ENCODE data around the gene PTPRM. TPM values are rescaled to one million over a fixed set of nuclear protein-coding genes. Genes with fewer than 3 reads are reported as not detected.

The PTPRM gene
- total RNA-seq, 1 experiment from 2014 or later = 6.2 TPM

DNA sequence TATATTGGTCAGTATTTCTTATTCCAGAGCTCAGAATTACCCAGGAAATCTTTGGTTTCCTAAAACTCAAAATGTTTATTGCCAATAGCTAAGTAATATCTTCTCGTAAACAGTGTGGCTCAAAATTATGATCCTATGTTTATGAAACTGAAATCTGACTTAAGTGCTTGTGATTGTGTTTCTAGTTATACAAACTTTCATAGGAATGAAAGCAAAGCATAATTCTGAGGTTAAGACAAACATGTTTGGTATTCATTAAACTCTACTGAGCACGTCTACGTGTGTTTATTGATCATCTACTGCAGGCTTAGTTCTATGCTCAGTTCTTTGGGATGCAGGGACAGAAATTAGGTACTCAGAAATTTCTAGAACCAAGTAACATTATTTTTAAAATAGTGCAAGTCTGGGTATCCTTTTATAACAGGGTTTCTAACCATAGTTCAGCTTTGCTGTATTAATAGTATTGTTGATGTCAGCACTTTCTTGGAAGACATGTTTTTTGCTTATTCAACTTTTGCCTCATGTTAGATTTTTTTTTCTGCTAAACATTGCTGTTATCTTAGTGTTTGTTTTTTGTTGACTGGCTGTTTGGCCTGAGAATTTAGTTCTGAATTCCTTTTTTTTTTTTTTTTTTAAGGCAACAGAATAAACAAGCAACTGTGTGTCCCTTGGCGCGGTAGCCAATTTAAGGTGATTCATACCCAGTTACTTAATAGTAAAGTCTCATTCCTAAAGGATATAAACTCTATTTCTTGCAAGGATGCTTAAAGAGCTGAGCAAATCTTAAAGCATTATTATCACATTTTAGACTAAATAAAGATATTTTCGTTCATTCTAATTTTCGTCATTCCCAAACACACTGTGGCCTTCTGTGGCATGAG, 31.3 kb downstream of the PTPRM start:
- Histone ChIP-seq H3K18ac (ENCODE audit: insufficient read length, low read depth, low read length) (no peak overlapping the region), H3K9ac (ENCODE audit: extremely low read depth, insufficient read length, low read length) (no peak overlapping the region), H2BK15ac (ENCODE audit: low read depth, low read length) (no peak overlapping the region), H3K27ac (ENCODE audit: insufficient read length, low read depth, low read length) (no peak overlapping the region), H2BK120ac (ENCODE audit: low read depth, low read length, poor library complexity, severe bottlenecking) (no peak overlapping the region), H2BK12ac (ENCODE audit: insufficient read length, low read depth, low read length) (no peak overlapping the region), H3K9me3 (ENCODE audit: control insufficient read depth, low read depth, low read length) (no peaks in the 10 kb centered on the region), H4K20me1 (ENCODE audit: control insufficient read depth, insufficient read depth, insufficient read length) (no peaks in the 10 kb centered on the region), H4K8ac (replicated peaks; ENCODE audit: insufficient read length, low read depth, low read length) (no peak overlapping the region), H3K79me1 (ENCODE audit: insufficient read depth, low read depth, low read length, poor library complexity, severe bottlenecking) (no peaks in the 10 kb centered on the region), H4K5ac (ENCODE audit: insufficient read length, low read depth, low read length) (no peak overlapping the region), H3K79me2 (ENCODE audit: insufficient read depth, low read length) (no peaks in the 10 kb centered on the region), H3K4ac (ENCODE audit: low read depth, low read length) (no peak overlapping the region), H3K23ac (ENCODE audit: insufficient read length, low read depth, low read length) (no peak overlapping the region), H4K91ac (ENCODE audit: insufficient read length, low read depth, low read length) (no peak overlapping the region), H3K4me1 (ENCODE audit: insufficient read depth, low read length) (no peaks in the 10 kb centered on the region; the same call in 1 of the 2 replicates), H2BK5ac (ENCODE audit: insufficient read length, low read length) (no peak overlapping the region), H3K23me2 (ENCODE audit: insufficient read length, low read depth, low read length, poor library complexity, severe bottlenecking) (no peaks in the 10 kb centered on the region), H3K56ac (ENCODE audit: insufficient read length, low read depth, low read length) (no peak overlapping the region), H2AK5ac (ENCODE audit: insufficient read length, low read length) (no peak overlapping the region), H3T11ph (ENCODE audit: low read length) (no peak overlapping the region), H2BK20ac (ENCODE audit: low read depth, low read length, poor library complexity, severe bottlenecking) (no peak overlapping the region), H3K27me3 (ENCODE audit: insufficient read depth, low read length) (no peaks in the 10 kb centered on the region), H3K14ac (ENCODE audit: insufficient read depth, low read length) (no peak overlapping the region), H2AFZ (ENCODE audit: low read length) (no peak overlapping the region), H3K4me2 (ENCODE audit: insufficient read depth, insufficient read length, low read length) (no peak overlapping the region)
- H3K4me3 Mint-ChIP-seq = no peak overlapping the region
- DNase-seq = no peak
- whole genome bisulfite sequencing (ENCODE audit: extremely low coverage, insufficient read length, low lambda C conversion rate) = no CpG with 5 or more reads among the region's 7 CpGs
- no peak overlapping the region for H3K27ac Mint-ChIP-seq
- H3K27me3 Mint-ChIP-seq (ENCODE audit: low read depth) = no peaks in the 10 kb centered on the region
- no peaks in the 10 kb centered on the region for H3K36me3 Mint-ChIP-seq (ENCODE audit: insufficient read depth in 1 of 3, low read depth in 3 of 3)
- no peaks in the 10 kb centered on the region; a peak in 1 of 5 replicates for H3K9me3 Mint-ChIP-seq
- H3K4me1 Mint-ChIP-seq = peaks cover 21 to 27% of the 10 kb centered on the region in 2 experiments
- TF ChIP-seq, protein P1, sequence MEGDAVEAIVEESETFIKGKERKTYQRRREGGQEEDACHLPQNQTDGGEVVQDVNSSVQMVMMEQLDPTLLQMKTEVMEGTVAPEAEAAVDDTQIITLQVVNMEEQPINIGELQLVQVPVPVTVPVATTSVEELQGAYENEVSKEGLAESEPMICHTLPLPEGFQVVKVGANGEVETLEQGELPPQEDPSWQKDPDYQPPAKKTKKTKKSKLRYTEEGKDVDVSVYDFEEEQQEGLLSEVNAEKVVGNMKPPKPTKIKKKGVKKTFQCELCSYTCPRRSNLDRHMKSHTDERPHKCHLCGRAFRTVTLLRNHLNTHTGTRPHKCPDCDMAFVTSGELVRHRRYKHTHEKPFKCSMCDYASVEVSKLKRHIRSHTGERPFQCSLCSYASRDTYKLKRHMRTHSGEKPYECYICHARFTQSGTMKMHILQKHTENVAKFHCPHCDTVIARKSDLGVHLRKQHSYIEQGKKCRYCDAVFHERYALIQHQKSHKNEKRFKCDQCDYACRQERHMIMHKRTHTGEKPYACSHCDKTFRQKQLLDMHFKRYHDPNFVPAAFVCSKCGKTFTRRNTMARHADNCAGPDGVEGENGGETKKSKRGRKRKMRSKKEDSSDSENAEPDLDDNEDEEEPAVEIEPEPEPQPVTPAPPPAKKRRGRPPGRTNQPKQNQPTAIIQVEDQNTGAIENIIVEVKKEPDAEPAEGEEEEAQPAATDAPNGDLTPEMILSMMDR (conservative IDR thresholded peaks at IDR 0.05) = no peak
